Stomach (tissue), 9 donors: ENCODE results near the gene PLPP2. TPM values are rescaled to one million over a fixed set of nuclear protein-coding genes. Genes with fewer than 3 reads are reported as not detected.

ENCODE experiments used
- DNase-seq, 2 donors: peaks; one replicate each; pipeline versions ENCODE4 v3.0.0 to v3.0.0-alpha.2; 2013 to 2019
- H3K27ac ChIP-seq, 5 donors: fragments of 200-600 bp in 4 of 5; sonication (generic) in 4 of 5; one replicate each; pipeline ENCODE4 v1.5.1; 2013 to 2019; ENCODE audit warnings: mild to moderate bottlenecking in 1 of 5, moderate library complexity in 1 of 5
- H3K27me3 ChIP-seq, 3 donors: fragments of 200-600 bp; sonication (generic); one replicate each; pipeline ENCODE4 v1.5.1; 2017 to 2019; ENCODE audit warnings: mixed run types in 1 of 3
- H3K36me3 ChIP-seq, 4 donors: fragments of 200-600 bp; sonication (generic); 1 replicate in 3 of 4; 2 replicates in 1 of 4; pipeline ENCODE4 v1.5.1; 2016 to 2019
- H3K4me1 ChIP-seq, 4 donors: fragments of 200-600 bp; sonication (generic); one replicate each; pipeline ENCODE4 v1.5.1; 2016 to 2019
- H3K4me3 ChIP-seq, 4 donors: fragments of 200-600 bp; sonication (generic) in 3 of 4; one replicate each; pipeline ENCODE4 v1.5.1; 2016 to 2019; ENCODE audit warnings: mild to moderate bottlenecking in 1 of 4
- H3K9me3 ChIP-seq, 4 donors: fragments of 200-600 bp; sonication (generic); one replicate each; pipeline ENCODE4 v1.5.1; 2016 to 2019
- CTCF ChIP-seq, 7 experiments: fragments of 450-650 bp in 4 of 7; fragments of 200-600 bp in 3 of 7; sonication (generic) in 3 of 7; IDR thresholded peaks; one replicate each; pipeline ENCODE4 v1.5.1; 2016 to 2019; ENCODE audit warnings: antibody characterized with exemption in 7 of 7, control low read depth in 2 of 7, mild to moderate bottlenecking in 1 of 7
- EP300 ChIP-seq: sonication (generic); formaldehyde crosslinking; IDR thresholded peaks from one replicate; pipeline ENCODE4 v1.6.1; 2017; ENCODE audit warnings: antibody characterized with exemption
- POLR2A ChIP-seq, 4 donors: fragments of 450-650 bp; IDR thresholded peaks; one replicate each; pipeline ENCODE4 v1.6.1; 2016; ENCODE audit warnings: antibody characterized with exemption in 4 of 4, control low read depth in 2 of 4, mild to moderate bottlenecking in 1 of 4, moderate library complexity in 1 of 4
- POLR2AphosphoS5 ChIP-seq, 3 donors: sonication (generic); formaldehyde crosslinking; IDR thresholded peaks; one replicate each; pipeline ENCODE4 v1.6.1; 2016; ENCODE audit warnings: antibody characterized with exemption in 3 of 3
- WGBS, 5 donors: extraction: QIAGEN DNeasy Blood & Tissue Kit in 3 of 5; methylation state at CpG; one replicate each; pipeline versions ENCODE4 v1.1.5 to v1.1.7; 2013 to 2018; 5-methylcytosine and 5-hydroxymethylcytosine counted together
- intact Hi-C: fragments of 100-400 bp; cut with DNase I; formaldehyde crosslinking; loops from one replicate; pipeline ENCODE4 v1.15.1; 2023; ENCODE audit warnings: low total_unique reads
- polyA plus RNA-seq, 3 donors: library from polyadenylated mRNA; stranded (reverse); fragments of 200-250 nt; gene quantifications; one replicate each; pipeline ENCODE4 v1.2.3, GENCODE V29; 2013
- total RNA-seq, 5 donors: library from RNA; depleted of rRNA; stranded (reverse); fragments of >200 nt; gene quantifications; one replicate each; pipeline versions ENCODE4 v1.1.0 to v1.2.3, GENCODE V29; 2014 to 2016
- donor health status: healthy with polysubstance abuse.
- donor health status: Bipolar disorder and iron deficiency.
- donor health status: healthy.

The PLPP2 gene
- total and polyA plus RNA-seq, 8 donors: 22.2 to 228 (median 46.1) TPM

GRCh38 chr19:245457-245856 is 45.7 kb downstream of the PLPP2 start:
- H3K27ac ChIP-seq: no peak overlapping the region
- intact Hi-C loops: no loop called here
- no peaks in the 10 kb centered on the region for H3K27me3 ChIP-seq
- H3K4me1 ChIP-seq: no peaks in the 10 kb centered on the region
- H3K36me3 ChIP-seq: no peaks in the 10 kb centered on the region
- no peak for DNase-seq
- no peaks in the 10 kb centered on the region for H3K9me3 ChIP-seq
- H3K4me3 ChIP-seq: peak overlapping the region in 1 of 4 donors; percentile 28
- 85 to 97% (median 90%) methylated on average over 2 of the region's 2 CpGs for WGBS, 5 donors
- TF ChIP-seq EP300 (no peak), POLR2AphosphoS5 (IDR thresholded peaks at IDR 0.05) (no peak), POLR2A (IDR thresholded peaks at IDR 0.05) (no peak), CTCF (IDR thresholded peaks at IDR 0.05) (no peak)

Other genes with a start within 250 kb of the PLPP2 start
- not detected for gene OR4F17, start 184.3 kb downstream of the PLPP2 start, total RNA-seq
- not detected for gene OR4F17, start 184.3 kb downstream of the PLPP2 start, polyA plus RNA-seq
- gene MIER2, start 53.4 kb upstream of the PLPP2 start, total RNA-seq: 10 to 100 TPM in 4 of 5 donors, 1 to 10 TPM in 1; 5.8 to 29.6 (median 13.6) TPM
- 10 to 100 TPM in 2 of 3 donors, 1 to 10 TPM in 1; 8.4 to 13.4 (median 12.1) TPM for gene MIER2, start 53.4 kb upstream of the PLPP2 start, polyA plus RNA-seq
- 1 to 10 TPM in 1 of 5 donors, under 1 TPM in 1, not detected in 3; 0.73 to 9.3 TPM for gene C2CD4C, start 117.7 kb upstream of the PLPP2 start, total RNA-seq
- gene C2CD4C, start 117.7 kb upstream of the PLPP2 start, polyA plus RNA-seq: under 1 TPM; 0.31 to 0.61 (median 0.55) TPM
- gene SHC2, start 169.6 kb upstream of the PLPP2 start, total RNA-seq: 100 to 1,000 TPM in 2 of 5 donors, 10 to 100 TPM in 3; 13.8 to 169 (median 34.8) TPM
- 10 to 100 TPM; 27.6 to 40.7 (median 38.4) TPM for gene SHC2, start 169.6 kb upstream of the PLPP2 start, polyA plus RNA-seq
- 10 to 100 TPM in 1 of 5 donors, 1 to 10 TPM in 2, under 1 TPM in 1, not detected in 1; 0.45 to 11.9 (median 2.1) TPM for gene MADCAM1, start 205.1 kb upstream of the PLPP2 start, total RNA-seq
- gene MADCAM1, start 205.1 kb upstream of the PLPP2 start, polyA plus RNA-seq: 1 to 10 TPM; 1.5 to 2.9 (median 2.3) TPM
- 10 to 100 TPM in 3 of 5 donors, 1 to 10 TPM in 2; 1.2 to 65.5 (median 15.2) TPM for gene TPGS1, start 216.1 kb upstream of the PLPP2 start, total RNA-seq
- 10 to 100 TPM; 26.3 to 33.8 (median 26.4) TPM for gene TPGS1, start 216.1 kb upstream of the PLPP2 start, polyA plus RNA-seq
- 100 to 1,000 TPM in 2 of 5 donors, 10 to 100 TPM in 3; 26.1 to 503 (median 72.9) TPM for gene CDC34, start 240.4 kb upstream of the PLPP2 start, total RNA-seq
- 10 to 100 TPM; 62.9 to 82.1 (median 80.5) TPM for gene CDC34, start 240.4 kb upstream of the PLPP2 start, polyA plus RNA-seq